SU-DHL-6 (cell line): Measurements from ENCODE around the gene GP5.

Experiments used
- CTCF ChIP-seq: fragments of 200-600 bp; sonication (generic); IDR thresholded peaks from one replicate; pipeline ENCODE4 v1.5.1; 2017; ENCODE audit warnings: antibody characterized with exemption, mild to moderate bottlenecking, low read length, moderate library complexity; ENCODE audit not compliant: insufficient read depth, poor library complexity, severe bottlenecking
- EZH2phosphoT487 ChIP-seq: fragments of 200-600 bp; sonication (generic), shearing (Covaris generic); conservative IDR thresholded peaks from 2 replicates; pipeline ENCODE4 v1.6.1; 2018; ENCODE audit warnings: mild to moderate bottlenecking, antibody characterized with exemption, low read length, moderate library complexity, mixed read lengths

GRCh38 chr3:194424953-194425352 lies 25.9 kb upstream of the GP5 start:
- no peak for TF ChIP-seq CTCF
- TF ChIP-seq EZH2phosphoT487 = no peak
